ENCODE data around the gene C6orf120.
A peak's percentile ranks its signal among the peaks of the same experiment; 100 is the strongest.

The C6orf120 gene

GRCh38 chr6:169751242-169752073 lies 49.5 kb downstream of the C6orf120 start, which contains the start of the genes DYNLT2 and ERMARD:
Gene DYNLT2, minus strand, starts transcription at chr6:169751572. Its CDS starts 114 bp downstream, at chr6:169751458.
Gene ERMARD, plus strand, starts transcription at chr6:169751622. Its CDS starts 36 bp downstream, at chr6:169751658.
- peak within 1 kb of the TSS; percentile 88 for H3K4me3 ChIP-seq (ENCODE audit: low read depth, low read length)
- DNase-seq (ENCODE audit: low read depth), result peak; percentile 73
- no peak for TF ChIP-seq CTCF (IDR thresholded peaks at IDR 0.05; ENCODE audit: low read depth, low read length, missing control alignments)

- no peak for DNase-seq (ENCODE audit: low read depth)
- H3K4me3 ChIP-seq (ENCODE audit: low read depth, low read length), result peak overlapping the region; percentile 88
- no peak for TF ChIP-seq CTCF (IDR thresholded peaks at IDR 0.05; ENCODE audit: low read depth, low read length, missing control alignments)
Observed at GRCh38 chr6:169752074-169752623, 50.2 kb downstream of the C6orf120 start.
